D721Med (cell line): Measurements from ENCODE around the gene PRKCA.

ENCODE experiments used
- DNase-seq: peaks from one replicate; pipeline ENCODE4 v3.0.0; 2011; ENCODE audit warnings: low spot score; ENCODE audit not compliant: insufficient read length
- FAIRE-seq: peaks from 2 replicates; lab custom pipeline; 2011; peaks lifted over from hg19 to GRCh38; lab: Jason Lieb, UNC
- TF ChIP-seq, protein P1 (sequence below): IDR thresholded peaks from 2 replicates; pipeline ENCODE4 v1.5.1; 2012; ENCODE audit warnings: mild to moderate bottlenecking, control low read depth; ENCODE audit not compliant: insufficient read depth; ENCODE audit errors: missing control alignments

Gene PRKCA

DNA sequence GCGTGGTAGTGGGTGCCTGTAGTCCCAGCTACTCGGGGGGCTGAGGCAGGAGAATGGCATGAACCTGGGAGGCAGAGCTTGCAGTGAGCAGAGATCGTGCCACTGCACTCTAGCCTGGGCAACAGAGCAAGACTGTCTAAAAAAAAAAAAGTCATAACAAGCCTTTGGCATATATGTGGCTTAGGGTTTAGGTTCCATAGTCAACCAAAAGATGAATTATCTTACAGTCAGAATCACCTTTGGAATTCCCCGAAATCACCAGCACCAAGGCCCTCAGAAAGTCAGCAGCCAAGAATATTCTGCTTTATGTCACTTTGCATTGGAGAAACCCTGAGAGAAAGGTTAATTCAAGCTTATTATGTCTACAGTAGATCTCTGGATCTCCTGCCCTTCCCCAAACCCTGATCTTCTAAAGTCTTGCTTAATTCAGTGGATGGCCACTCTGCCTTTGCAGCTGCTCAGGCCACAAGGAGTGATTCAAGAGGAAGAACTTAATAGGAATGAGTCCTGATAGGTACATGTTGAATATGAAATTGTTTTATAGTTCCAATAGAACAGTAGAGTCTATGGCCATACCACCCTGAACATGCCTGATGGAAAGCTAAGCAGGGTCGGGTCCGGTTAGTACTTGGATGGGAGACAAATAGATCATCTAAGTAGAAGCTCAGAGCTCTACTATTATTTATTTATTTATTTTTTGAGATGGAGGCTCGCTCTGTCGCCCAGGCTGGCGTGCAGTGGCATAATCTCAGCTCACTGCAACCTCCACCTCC, 336.5 kb downstream of the PRKCA start:
- DNase-seq (no peak), FAIRE-seq (no peak)
- TF ChIP-seq, protein P1, sequence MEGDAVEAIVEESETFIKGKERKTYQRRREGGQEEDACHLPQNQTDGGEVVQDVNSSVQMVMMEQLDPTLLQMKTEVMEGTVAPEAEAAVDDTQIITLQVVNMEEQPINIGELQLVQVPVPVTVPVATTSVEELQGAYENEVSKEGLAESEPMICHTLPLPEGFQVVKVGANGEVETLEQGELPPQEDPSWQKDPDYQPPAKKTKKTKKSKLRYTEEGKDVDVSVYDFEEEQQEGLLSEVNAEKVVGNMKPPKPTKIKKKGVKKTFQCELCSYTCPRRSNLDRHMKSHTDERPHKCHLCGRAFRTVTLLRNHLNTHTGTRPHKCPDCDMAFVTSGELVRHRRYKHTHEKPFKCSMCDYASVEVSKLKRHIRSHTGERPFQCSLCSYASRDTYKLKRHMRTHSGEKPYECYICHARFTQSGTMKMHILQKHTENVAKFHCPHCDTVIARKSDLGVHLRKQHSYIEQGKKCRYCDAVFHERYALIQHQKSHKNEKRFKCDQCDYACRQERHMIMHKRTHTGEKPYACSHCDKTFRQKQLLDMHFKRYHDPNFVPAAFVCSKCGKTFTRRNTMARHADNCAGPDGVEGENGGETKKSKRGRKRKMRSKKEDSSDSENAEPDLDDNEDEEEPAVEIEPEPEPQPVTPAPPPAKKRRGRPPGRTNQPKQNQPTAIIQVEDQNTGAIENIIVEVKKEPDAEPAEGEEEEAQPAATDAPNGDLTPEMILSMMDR = no peak

DNA sequence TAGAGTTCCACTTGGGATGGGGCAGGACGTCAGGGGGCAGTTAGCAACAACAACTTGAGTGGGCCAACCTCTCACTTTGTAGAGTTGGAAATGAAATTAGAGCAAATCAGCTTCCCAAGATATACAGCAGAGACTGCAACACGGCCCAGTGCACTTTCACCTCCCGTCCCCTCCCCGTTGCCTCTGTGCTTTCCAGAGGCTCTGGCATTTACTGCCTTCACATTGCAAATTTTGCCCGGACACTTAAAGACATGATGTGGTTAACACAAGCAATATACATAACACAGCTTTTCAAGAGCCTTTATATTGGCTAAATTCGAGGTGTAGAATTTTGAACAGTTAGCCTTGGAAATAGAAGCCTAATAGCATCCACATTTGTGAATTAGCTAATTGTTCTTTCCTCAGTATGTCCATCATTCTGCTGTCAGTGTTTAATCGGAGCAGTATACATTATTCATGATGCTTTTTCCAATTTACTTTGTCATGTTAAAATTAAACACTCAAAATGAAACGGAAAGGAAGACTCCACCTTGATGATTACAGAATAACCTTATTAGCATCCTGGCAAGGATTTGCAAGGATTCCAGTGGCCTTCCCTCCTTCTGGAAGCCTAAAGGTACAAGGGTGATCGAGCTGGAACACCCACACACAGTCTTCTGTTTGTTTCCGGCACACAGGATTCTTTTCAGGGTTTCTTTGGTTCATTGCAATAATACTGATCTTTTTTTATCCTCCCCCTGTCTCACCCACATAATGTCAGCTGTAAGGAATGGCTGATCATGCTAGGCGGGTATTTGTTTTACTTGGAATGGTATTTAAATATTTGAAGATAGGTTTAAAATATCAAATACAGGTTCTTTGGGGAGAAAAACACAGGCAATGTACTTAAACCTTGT, 341.6 kb downstream of the PRKCA start:
- TF ChIP-seq, protein P1 = no peak
- no peak for FAIRE-seq
- DNase-seq = no peak

DNA sequence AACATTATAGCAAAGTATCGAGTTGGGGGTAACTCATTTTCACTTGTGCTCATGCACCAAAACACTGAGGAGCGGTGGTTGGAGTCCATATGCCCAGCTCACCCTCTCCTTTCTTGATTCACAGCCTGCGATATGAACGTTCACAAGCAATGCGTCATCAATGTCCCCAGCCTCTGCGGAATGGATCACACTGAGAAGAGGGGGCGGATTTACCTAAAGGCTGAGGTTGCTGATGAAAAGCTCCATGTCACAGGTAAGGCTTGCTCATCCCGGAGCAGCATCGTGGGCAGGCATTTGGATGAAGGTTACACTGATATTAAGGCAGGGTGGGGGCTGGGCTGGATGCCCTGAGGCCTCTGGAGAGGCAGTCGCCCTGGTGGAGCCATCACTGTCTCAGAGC, 342.8 kb downstream of the PRKCA start:
- TF ChIP-seq, protein P1 = no peak
- no peak for FAIRE-seq
- no peak for DNase-seq

DNA sequence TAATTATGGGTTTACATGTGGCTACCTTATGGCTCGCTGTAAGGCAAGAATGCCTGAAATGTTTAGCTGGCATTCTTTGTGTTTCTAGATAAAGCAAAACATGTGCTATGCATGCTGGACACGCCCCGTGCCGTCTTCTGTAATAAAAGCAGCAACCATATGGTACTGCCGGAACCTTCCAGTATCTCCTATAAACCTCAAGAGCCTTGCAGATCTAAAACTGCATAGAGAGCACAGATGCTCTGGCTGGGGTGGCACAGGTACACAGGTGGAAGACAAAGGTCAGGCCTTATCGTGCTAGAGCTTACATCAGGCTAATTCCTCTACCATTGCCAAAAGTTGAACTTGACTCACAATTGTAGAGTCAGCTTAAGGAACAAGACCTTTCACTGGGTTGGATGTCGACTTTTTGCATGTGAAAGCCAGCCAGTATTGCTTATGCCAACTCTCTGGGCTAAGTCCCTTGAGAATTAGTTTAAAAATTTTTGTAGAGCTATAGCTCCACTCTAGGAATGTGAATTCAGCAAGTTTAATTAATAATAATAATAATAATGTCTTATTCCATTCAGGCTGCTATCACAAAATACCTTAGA, 345.1 kb downstream of the PRKCA start:
- no peak for FAIRE-seq
- DNase-seq = no peak
- TF ChIP-seq, protein P1 = no peak

DNA sequence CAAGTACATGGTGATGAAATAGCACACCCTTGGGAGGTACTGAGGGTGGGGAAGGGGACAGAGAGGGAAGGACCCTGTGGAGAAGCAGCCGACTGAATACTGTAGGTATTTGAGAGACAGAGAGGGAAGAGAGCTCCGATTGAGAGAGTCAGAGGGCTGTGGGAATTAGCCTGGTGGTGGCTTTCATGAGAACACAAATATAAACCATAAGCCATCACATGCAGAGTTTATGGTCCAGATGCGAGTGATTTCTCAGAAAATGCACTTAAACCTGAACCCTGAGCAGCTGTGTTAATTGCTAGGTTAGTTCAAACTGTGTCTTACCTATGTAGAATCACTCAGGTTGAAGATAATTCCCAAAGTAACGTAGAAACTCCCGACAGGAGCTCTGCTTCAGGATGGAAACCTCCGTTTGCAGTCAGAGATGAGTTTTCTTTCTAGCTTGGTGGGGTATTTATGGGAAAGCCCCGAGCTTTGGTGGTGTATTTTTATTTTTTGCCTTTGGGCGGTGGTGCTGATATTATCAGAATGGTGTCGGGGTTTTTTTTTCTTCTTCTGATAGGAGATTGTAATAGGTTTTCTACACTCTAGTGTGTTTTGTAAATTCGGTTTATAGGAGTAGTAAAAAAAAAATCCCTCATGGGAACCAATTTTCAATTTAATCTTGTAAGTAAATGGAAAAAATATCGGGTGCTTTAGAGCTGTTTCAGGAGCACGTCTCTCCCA, 347.6 kb downstream of the PRKCA start:
- TF ChIP-seq, protein P1 = no peak
- no peak for DNase-seq
- no peak for FAIRE-seq

DNA sequence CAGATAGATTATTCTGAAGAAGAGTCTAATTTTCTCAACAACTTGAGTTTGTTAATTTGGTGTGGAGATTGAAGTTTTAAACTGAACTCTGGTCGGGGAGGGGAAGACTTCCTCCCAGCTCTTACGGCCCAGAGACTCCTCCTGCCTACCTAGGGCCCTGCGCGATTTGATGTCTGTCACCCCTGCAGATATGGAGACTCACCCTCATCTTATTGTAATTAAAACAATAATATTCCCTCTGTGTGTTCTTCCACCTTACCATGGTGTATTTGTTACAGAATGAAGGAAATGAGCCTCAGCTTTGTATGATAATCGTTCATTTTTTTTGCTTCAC, 348.1 kb downstream of the PRKCA start:
- no peak for DNase-seq
- no peak for FAIRE-seq
- TF ChIP-seq, protein P1 = no peak
